AG04450 (cell line): ENCODE data around the gene SGCG. TPM values are rescaled to one million over a fixed set of nuclear protein-coding genes. Genes with fewer than 3 reads are reported as not detected.

Experiments used
- CTCF ChIA-PET: fragments of 300-600, 350-600 bp; formaldehyde crosslinking; extraction: SDS; loops from one replicate; lab custom pipeline; 2022; ENCODE audit warnings: antibody characterized with exemption, inconsistent platforms; lab: Charles Lee
- POLR2A ChIA-PET: fragments of 350-600 bp; formaldehyde crosslinking; extraction: SDS; loops from one replicate; lab custom pipeline; 2021; ENCODE audit warnings: antibody characterized with exemption, inconsistent platforms; lab: Yijun Ruan, JAX
- DNase-seq: peaks from one replicate; pipeline ENCODE4 v3.0.0-alpha.2; 2011; ENCODE audit warnings: low read depth, low spot score
- H3K27ac ChIP-seq: one replicate; pipeline ENCODE4 v1.5.1; 2012; ENCODE audit warnings: low read depth, low read length, control low read depth
- H3K27me3 ChIP-seq: one replicate; pipeline ENCODE4 v1.6.0; 2012; ENCODE audit warnings: low read length; ENCODE audit not compliant: control insufficient read depth, insufficient read depth
- H3K4me3 ChIP-seq: 2 replicates; pipeline ENCODE4 v1.5.1; 2011; ENCODE audit warnings: mild to moderate bottlenecking, low read depth, low read length, control low read depth
- H3K9me3 ChIP-seq: 2 replicates; pipeline ENCODE4 v1.5.1; 2012; ENCODE audit warnings: low read length; ENCODE audit not compliant: control insufficient read depth, insufficient read depth
- polyA plus RNA-seq: library from polyadenylated mRNA; depleted of rRNA; stranded (reverse); fragments of >200 nt; gene quantifications from 2 replicates; pipeline ENCODE4 v1.2.3, GENCODE V29; 2011
- TF ChIP-seq, protein P1 (sequence below): IDR thresholded peaks from 2 replicates; pipeline ENCODE4 v1.5.1; 2011; ENCODE audit warnings: low read depth, low read length, control low read depth, inconsistent platforms

SGCG gene
- polyA plus RNA-seq, 1 experiment, result 0.10 TPM

DNA sequence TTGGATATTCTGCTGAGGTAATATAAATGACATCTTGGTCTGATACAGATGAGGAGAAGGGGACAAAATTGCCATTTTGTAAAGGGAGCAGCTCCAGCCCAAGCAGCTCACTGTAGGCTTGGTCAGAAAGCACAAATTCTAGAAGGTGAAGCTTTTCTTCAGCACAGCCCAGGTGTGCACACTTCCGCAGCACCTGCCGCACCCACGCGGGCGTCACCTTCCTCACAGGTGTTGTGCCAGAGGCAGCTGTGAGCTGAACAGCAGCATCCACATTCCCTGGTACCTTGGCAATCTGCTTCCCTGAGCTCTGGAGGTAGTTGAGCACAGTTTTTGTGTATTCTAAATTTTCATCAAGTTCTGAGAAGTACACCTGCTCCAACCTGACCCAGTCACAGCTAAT is 173.7 kb downstream of the SGCG start:
- no peaks in the 10 kb centered on the region for H3K9me3 ChIP-seq
- no peaks in the 10 kb centered on the region for H3K27me3 ChIP-seq
- no peak overlapping the region for H3K4me3 ChIP-seq
- no peak overlapping the region for H3K27ac ChIP-seq
- ChIA-PET POLR2A (interaction anchor here (1.0 kb wide), 1 partner anchor 12 kb away, joined by 3 read pairs; no protein-coding TSS in a partner anchor), CTCF (interaction anchor here (1.3 kb wide), 1 partner anchor 9 kb away, joined by 3 read pairs; no protein-coding TSS in a partner anchor)
- DNase-seq, result no peak
- TF ChIP-seq, protein P1, sequence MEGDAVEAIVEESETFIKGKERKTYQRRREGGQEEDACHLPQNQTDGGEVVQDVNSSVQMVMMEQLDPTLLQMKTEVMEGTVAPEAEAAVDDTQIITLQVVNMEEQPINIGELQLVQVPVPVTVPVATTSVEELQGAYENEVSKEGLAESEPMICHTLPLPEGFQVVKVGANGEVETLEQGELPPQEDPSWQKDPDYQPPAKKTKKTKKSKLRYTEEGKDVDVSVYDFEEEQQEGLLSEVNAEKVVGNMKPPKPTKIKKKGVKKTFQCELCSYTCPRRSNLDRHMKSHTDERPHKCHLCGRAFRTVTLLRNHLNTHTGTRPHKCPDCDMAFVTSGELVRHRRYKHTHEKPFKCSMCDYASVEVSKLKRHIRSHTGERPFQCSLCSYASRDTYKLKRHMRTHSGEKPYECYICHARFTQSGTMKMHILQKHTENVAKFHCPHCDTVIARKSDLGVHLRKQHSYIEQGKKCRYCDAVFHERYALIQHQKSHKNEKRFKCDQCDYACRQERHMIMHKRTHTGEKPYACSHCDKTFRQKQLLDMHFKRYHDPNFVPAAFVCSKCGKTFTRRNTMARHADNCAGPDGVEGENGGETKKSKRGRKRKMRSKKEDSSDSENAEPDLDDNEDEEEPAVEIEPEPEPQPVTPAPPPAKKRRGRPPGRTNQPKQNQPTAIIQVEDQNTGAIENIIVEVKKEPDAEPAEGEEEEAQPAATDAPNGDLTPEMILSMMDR, result no peak

GRCh38 chr13:23356368-23356767 is 175.6 kb downstream of the SGCG start:
- CTCF ChIA-PET, result no interaction called here
- Histone ChIP-seq H3K4me3 (no peak overlapping the region), H3K9me3 (no peaks in the 10 kb centered on the region), H3K27me3 (no peaks in the 10 kb centered on the region), H3K27ac (no peak overlapping the region)
- TF ChIP-seq, protein P1, result no peak
- DNase-seq, result no peak
- POLR2A ChIA-PET, result no interaction called here

DNA sequence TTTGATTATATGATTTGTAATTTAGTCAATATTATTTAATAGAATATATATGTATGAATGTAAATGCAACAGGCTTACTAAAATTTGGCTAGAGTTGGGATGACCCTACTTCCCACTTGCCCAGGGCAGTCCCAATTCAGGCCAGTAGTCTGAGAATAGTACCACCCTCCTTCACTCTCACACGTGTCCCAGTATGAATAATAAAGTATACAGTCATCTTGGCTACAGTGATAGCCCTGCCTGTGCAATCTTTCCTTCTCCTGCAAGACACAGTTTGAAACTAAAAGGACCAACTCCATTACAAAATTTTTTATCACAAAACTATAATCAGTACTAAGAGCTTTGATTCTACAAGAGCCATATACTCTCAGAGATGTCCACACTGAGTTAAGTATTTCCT is 176.6 kb downstream of the SGCG start:
- Histone ChIP-seq H3K4me3 (no peak overlapping the region), H3K27ac (no peak overlapping the region), H3K27me3 (no peaks in the 10 kb centered on the region), H3K9me3 (no peaks in the 10 kb centered on the region)
- POLR2A ChIA-PET, result no interaction called here
- TF ChIP-seq, protein P1, result no peak
- CTCF ChIA-PET, result no interaction called here
- DNase-seq, result no peak

DNA sequence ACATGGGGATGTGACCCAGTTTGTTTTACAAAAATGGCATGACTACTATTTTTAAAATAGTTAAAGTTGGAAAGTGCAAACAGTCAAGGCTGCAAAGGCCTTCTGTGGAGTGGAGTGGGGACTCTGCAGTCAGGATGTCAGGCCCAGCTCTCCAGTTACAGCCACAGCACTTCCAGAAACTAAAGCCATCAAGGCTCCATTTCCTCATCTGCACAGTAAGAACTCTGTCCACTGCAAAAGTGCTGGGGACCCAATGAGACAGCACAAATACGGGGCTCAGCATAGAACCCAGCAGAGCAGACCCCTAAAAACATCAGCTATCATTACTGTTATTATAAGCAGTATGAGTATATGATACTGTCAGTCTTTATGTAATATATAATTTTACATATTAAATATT is 179.1 kb downstream of the SGCG start:
- no peak for DNase-seq
- H3K27ac ChIP-seq, result no peak overlapping the region
- H3K27me3 ChIP-seq, result no peaks in the 10 kb centered on the region
- CTCF ChIA-PET, result no interaction called here
- no peaks in the 10 kb centered on the region for H3K9me3 ChIP-seq
- TF ChIP-seq, protein P1, result no peak
- no peak overlapping the region for H3K4me3 ChIP-seq
- POLR2A ChIA-PET, result no interaction called here

- CTCF ChIA-PET, result interaction anchor here (0.6 kb wide), 1 partner anchor 285 kb away, joined by 3 read pairs; no protein-coding TSS in a partner anchor
- POLR2A ChIA-PET, result interaction anchor here (0.6 kb wide), 1 partner anchor 216 kb away, joined by 9 read pairs; no protein-coding TSS in a partner anchor
- DNase-seq, result no peak
Measured at GRCh38 chr13:23365652-23366051, 184.9 kb downstream of the SGCG start.

More at GRCh38 chr13:23365652-23366051, 184.9 kb downstream of the SGCG start:
- Histone ChIP-seq H3K4me3 (no peak overlapping the region), H3K27ac (no peak overlapping the region), H3K27me3 (no peaks in the 10 kb centered on the region), H3K9me3 (no peaks in the 10 kb centered on the region)
- TF ChIP-seq, protein P1, result no peak
